Mesendoderm (in vitro differentiated cells): ENCODE data around the gene SPDL1.
"Not testable (repeated sequence)": the region's sequence is repeated elsewhere in the genome, so short reads cannot be mapped to it uniquely, and the experiment has no call there.

Source experiments
- DNase-seq: peaks from one replicate; pipeline ENCODE4 v3.0.0; 2013
- H2AK5ac ChIP-seq: 2 replicates; pipeline ENCODE4 v1.6.1; 2013; ENCODE audit warnings: low read length, inconsistent platforms
- H2BK120ac ChIP-seq: 2 replicates; pipeline ENCODE4 v1.6.1; 2013; ENCODE audit warnings: low read depth, mild to moderate bottlenecking, low read length, moderate library complexity, mixed read lengths
- H2BK15ac ChIP-seq: replicated peaks from 2 replicates; pipeline ENCODE4 v1.6.1; 2013; ENCODE audit warnings: low read depth, mild to moderate bottlenecking, moderate library complexity
- H2BK5ac ChIP-seq: 2 replicates; pipeline ENCODE4 v1.6.1; 2013; ENCODE audit warnings: low read length, inconsistent platforms
- H3K18ac ChIP-seq: 2 replicates; pipeline ENCODE4 v1.6.1; 2013; ENCODE audit warnings: mild to moderate bottlenecking, low read length, mixed read lengths
- H3K23ac ChIP-seq: one replicate; pipeline ENCODE4 v1.6.1; 2013; ENCODE audit warnings: low read length
- H3K27ac ChIP-seq: 2 replicates; pipeline ENCODE4 v1.5.1; 2013; ENCODE audit warnings: low read depth, mild to moderate bottlenecking, inconsistent platforms, low read length, moderate library complexity
- H3K27me3 ChIP-seq: 2 replicates; pipeline ENCODE4 v1.6.1; 2013; ENCODE audit warnings: low read length, control low read depth, mild to moderate bottlenecking, inconsistent platforms; ENCODE audit not compliant: insufficient read depth, poor library complexity
- H3K36me3 ChIP-seq: 2 replicates; pipeline ENCODE4 v1.6.1; 2013; ENCODE audit warnings: low read length, inconsistent platforms; ENCODE audit not compliant: control insufficient read depth, insufficient read depth
- H3K4ac ChIP-seq: one replicate; pipeline ENCODE4 v1.6.1; 2013; ENCODE audit warnings: low read depth, mild to moderate bottlenecking, low read length, moderate library complexity
- H3K4me1 ChIP-seq: 2 replicates; pipeline ENCODE4 v1.6.1; 2013; ENCODE audit warnings: low read depth, low read length, inconsistent platforms; ENCODE audit not compliant: control insufficient read depth
- H3K4me2 ChIP-seq: 2 replicates; pipeline ENCODE4 v1.6.1; 2013; ENCODE audit warnings: low read length
- H3K4me3 ChIP-seq: 2 replicates; pipeline ENCODE4 v1.5.1; 2013; ENCODE audit warnings: mild to moderate bottlenecking, low read length
- H3K56ac ChIP-seq: one replicate; pipeline ENCODE4 v1.6.1; 2013; ENCODE audit warnings: low read length
- H3K79me1 ChIP-seq: 2 replicates; pipeline ENCODE4 v1.6.1; 2013; ENCODE audit warnings: low read length, inconsistent platforms
- H3K79me2 ChIP-seq: 2 replicates; pipeline ENCODE4 v1.6.1; 2013; ENCODE audit warnings: mild to moderate bottlenecking, low read length; ENCODE audit not compliant: control insufficient read depth, insufficient read depth
- H3K9ac ChIP-seq: 2 replicates; pipeline ENCODE4 v1.6.1; 2013; ENCODE audit warnings: low read length, inconsistent platforms
- H4K5ac ChIP-seq: one replicate; pipeline ENCODE4 v1.6.1; 2013; ENCODE audit warnings: low read length
- H4K8ac ChIP-seq: one replicate; pipeline ENCODE4 v1.6.1; 2013; ENCODE audit warnings: low read depth, mild to moderate bottlenecking, control low read depth, low read length, moderate library complexity
- WGBS: extraction: QIAGEN DNeasy Blood & Tissue Kit; methylation state at CpG from one replicate; pipeline ENCODE4 v1.1.7; 2013; ENCODE audit warnings: low lambda C conversion rate, missing lambda C conversion rate; ENCODE audit not compliant: insufficient coverage; ENCODE audit errors: extremely low coverage; 5-methylcytosine and 5-hydroxymethylcytosine counted together

Gene SPDL1

DNA sequence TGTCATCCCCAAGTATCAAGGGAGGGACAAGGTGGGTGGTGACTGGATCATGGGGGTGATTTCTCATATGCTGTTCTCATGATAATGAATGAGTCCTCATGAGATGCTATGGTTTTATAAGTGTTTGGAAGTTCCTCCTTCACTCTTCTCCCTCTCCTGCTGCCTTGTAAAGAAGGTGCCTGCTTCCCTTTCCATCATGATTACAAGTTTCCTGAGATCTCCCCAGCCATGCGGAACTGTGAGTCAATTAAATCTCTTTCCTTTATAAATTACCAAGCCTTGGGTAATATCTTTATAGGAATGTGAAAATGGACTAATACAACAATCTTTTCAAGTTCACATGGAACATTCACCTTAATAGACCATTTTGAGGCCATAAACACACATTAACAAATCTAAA, 32.0 kb downstream of the SPDL1 start:
- Histone ChIP-seq H3K4me2 (no peak overlapping the region), H4K5ac (no peak overlapping the region), H2BK15ac (no peak overlapping the region), H3K36me3 (no peaks in the 10 kb centered on the region), H3K27me3 (no peaks in the 10 kb centered on the region), H3K79me2 (no peaks in the 10 kb centered on the region), H4K8ac (no peak overlapping the region), H2AK5ac (no peak overlapping the region), H3K4ac (no peak overlapping the region), H3K4me1 (no peaks in the 10 kb centered on the region), H3K23ac (no peak overlapping the region), H3K4me3 (no peak overlapping the region), H3K18ac (no peak overlapping the region), H3K56ac (no peak overlapping the region), H2BK5ac (no peak overlapping the region), H3K9ac (no peak overlapping the region), H3K27ac (no peak overlapping the region), H3K79me1 (no peaks in the 10 kb centered on the region), H2BK120ac (no peak overlapping the region)
- DNase-seq, result no peak
- no CpG with 5 or more reads among the region's 1 CpG for WGBS

DNA sequence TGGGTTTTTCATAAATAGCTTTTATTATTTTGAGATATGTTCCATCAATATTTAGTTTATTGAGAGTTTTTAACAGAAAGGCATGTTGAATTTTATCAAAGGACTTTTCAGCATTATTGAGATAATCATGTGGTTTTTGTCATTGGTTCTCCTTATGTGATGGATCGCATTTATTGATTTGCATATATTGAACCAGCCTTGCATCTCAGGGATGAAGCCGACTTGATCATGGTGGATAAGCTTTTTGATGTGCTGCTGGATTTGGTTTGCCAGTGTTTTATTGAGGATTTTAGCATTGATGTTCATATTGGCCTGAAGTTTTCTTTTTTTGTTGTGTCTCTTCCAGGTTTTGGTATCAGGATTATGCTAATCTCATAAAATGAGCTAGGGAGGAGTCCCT, 40.7 kb downstream of the SPDL1 start:
- not testable (repeated sequence) for H3K23ac ChIP-seq, H3K18ac ChIP-seq, H3K4me3 ChIP-seq, H3K56ac ChIP-seq, H3K9ac ChIP-seq, H3K4ac ChIP-seq, H3K4me2 ChIP-seq, H3K79me2 ChIP-seq, H3K27ac ChIP-seq, H3K4me1 ChIP-seq, H2BK5ac ChIP-seq, H4K8ac ChIP-seq, H3K79me1 ChIP-seq, DNase-seq, H4K5ac ChIP-seq, H3K36me3 ChIP-seq, H2BK120ac ChIP-seq, H3K27me3 ChIP-seq, H2AK5ac ChIP-seq, H2BK15ac ChIP-seq
- WGBS, result no CpG with 5 or more reads among the region's 2 CpGs

DNA sequence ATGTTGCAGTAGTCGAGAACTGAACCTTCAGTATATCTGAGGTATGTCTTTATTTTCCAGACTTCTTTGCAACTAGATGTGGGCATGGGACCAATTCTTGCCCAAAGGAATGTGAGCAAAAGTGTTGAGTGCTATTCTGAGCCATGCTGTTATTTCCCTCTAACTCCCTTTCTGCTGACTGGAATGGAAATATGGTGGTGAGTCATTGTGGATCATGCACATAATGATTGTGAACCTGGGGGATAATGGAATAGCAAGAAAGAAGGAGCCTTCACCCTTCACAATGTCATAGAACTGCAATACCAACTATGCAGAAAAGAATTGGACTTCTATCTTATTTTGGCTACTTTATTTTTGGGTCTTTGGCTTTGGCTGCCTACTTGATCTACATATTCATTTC, 43.2 kb downstream of the SPDL1 start:
- Histone ChIP-seq H3K23ac (no peak overlapping the region), H3K4me2 (no peak overlapping the region), H3K79me1 (no peaks in the 10 kb centered on the region), H3K36me3 (no peaks in the 10 kb centered on the region), H3K9ac (no peak overlapping the region), H2BK15ac (no peak overlapping the region), H3K56ac (no peak overlapping the region), H3K27ac (no peak overlapping the region), H2BK120ac (no peak overlapping the region), H3K4ac (no peak overlapping the region), H2BK5ac (no peak overlapping the region), H4K5ac (no peak overlapping the region), H3K79me2 (no peaks in the 10 kb centered on the region), H3K27me3 (no peaks in the 10 kb centered on the region), H3K4me3 (no peak overlapping the region), H4K8ac (no peak overlapping the region), H3K18ac (no peak overlapping the region), H3K4me1 (no peaks in the 10 kb centered on the region), H2AK5ac (no peak overlapping the region)
- DNase-seq, result no peak
- no CpG with 5 or more reads among the region's 1 CpG for WGBS

DNA sequence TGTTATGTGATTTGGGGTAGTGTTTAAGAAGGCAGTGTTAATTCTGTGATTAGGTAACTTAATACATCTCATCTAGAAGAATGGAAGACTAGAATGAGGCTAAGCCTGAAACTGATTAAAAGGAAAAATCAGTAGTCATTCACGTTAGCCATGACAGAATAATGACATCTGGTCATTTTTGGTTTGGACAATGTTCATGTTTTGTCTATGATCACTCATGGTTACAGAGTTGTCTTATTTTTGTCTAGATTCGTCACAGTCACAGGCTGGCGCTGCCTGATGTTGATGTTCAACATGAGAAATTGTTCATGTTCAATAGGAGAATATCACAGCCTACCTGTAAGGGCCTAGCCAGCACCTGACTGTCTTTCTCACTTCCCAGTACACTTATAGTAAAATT, 44.0 kb downstream of the SPDL1 start:
- Histone ChIP-seq H2BK120ac (no peak overlapping the region), H3K27me3 (no peaks in the 10 kb centered on the region), H3K9ac (no peak overlapping the region), H3K4ac (no peak overlapping the region), H3K4me1 (no peaks in the 10 kb centered on the region), H3K27ac (no peak overlapping the region), H4K8ac (no peak overlapping the region), H3K4me3 (no peak overlapping the region), H3K18ac (no peak overlapping the region), H4K5ac (no peak overlapping the region), H2BK5ac (no peak overlapping the region), H3K4me2 (no peak overlapping the region), H2BK15ac (no peak overlapping the region), H3K79me1 (no peaks in the 10 kb centered on the region), H3K56ac (no peak overlapping the region), H3K36me3 (no peaks in the 10 kb centered on the region), H3K23ac (no peak overlapping the region), H3K79me2 (no peaks in the 10 kb centered on the region), H2AK5ac (no peak overlapping the region)
- no peak for DNase-seq
- WGBS, result no CpG with 5 or more reads among the region's 3 CpGs

DNA sequence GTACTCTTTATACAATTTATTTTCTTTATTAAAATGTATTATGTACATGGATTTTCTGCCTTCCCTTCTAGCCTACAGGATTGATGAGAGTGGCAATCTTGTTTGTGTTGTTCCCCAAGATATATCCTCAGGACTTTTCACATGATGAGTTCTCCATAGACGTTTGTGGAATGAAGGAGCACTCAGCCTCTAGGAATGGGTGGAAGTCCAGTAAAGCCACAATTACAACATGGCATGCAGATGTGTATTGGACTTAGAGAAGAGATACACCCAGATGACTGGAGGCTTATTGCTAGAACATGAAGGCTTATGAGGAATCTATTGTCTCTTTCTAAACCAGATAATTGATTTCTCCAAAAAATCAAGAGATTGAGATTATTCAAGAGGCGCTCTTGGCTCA, 45.3 kb downstream of the SPDL1 start:
- H4K8ac ChIP-seq, result no peak overlapping the region
- no peaks in the 10 kb centered on the region for H3K36me3 ChIP-seq
- H3K79me2 ChIP-seq, result no peaks in the 10 kb centered on the region
- no peak overlapping the region for H3K4me3 ChIP-seq
- no peaks in the 10 kb centered on the region for H3K4me1 ChIP-seq
- no peaks in the 10 kb centered on the region for H3K27me3 ChIP-seq
- H2BK5ac ChIP-seq, result no peak overlapping the region
- no peak overlapping the region for H3K4ac ChIP-seq
- no peak overlapping the region for H2AK5ac ChIP-seq
- H3K79me1 ChIP-seq, result no peaks in the 10 kb centered on the region
- DNase-seq, result no peak
- H3K4me2 ChIP-seq, result no peak overlapping the region
- H3K23ac ChIP-seq, result no peak overlapping the region
- no peak overlapping the region for H2BK15ac ChIP-seq
- no peak overlapping the region for H3K18ac ChIP-seq
- no CpG with 5 or more reads among the region's 2 CpGs for WGBS
- no peak overlapping the region for H3K27ac ChIP-seq
- no peak overlapping the region for H3K56ac ChIP-seq
- H3K9ac ChIP-seq, result no peak overlapping the region
- H4K5ac ChIP-seq, result no peak overlapping the region
- H2BK120ac ChIP-seq, result no peak overlapping the region

DNA sequence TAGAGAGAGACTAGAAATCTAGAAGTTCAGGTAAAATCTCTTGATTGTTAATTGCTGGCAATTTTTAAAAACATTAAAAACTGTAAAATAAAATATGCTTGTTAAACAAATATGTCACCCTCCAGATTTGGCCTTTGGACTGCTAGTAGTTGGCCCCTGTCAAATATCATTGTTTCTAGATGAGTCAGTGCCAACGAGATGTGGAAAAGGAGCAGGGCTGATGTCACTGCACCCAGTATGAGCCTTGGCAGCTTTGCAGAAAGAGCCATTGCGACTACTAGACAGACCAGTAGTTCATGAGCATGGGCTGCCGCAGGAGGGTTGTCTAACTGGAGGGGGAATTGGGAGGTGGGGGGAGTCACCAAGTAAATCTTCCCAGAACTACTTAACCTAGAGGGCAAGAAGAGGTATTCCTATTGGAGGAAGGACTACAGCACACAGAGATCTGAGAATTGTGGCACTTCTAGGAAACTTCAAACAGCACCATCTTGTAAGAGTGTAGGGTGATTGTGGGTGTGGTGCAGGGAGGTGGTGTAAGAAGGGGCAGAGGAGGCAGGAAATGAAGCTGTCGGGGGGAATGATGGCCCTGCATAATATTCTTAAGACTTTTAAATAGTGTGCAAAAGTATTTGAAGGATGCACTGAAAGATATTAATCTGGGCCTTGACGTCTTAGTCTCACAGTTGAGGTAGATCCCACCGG, 46.4 kb downstream of the SPDL1 start:
- Histone ChIP-seq H4K8ac (no peak overlapping the region), H3K23ac (no peak overlapping the region), H2BK120ac (no peak overlapping the region), H3K4me2 (no peak overlapping the region), H3K4me3 (no peak overlapping the region), H3K27ac (no peak overlapping the region), H3K27me3 (no peaks in the 10 kb centered on the region), H3K79me2 (no peaks in the 10 kb centered on the region), H3K36me3 (no peaks in the 10 kb centered on the region), H3K4ac (no peak overlapping the region), H2AK5ac (no peak overlapping the region), H3K18ac (no peak overlapping the region), H2BK15ac (no peak overlapping the region), H4K5ac (no peak overlapping the region), H3K56ac (no peak overlapping the region), H3K79me1 (no peaks in the 10 kb centered on the region), H3K9ac (no peak overlapping the region), H3K4me1 (no peaks in the 10 kb centered on the region), H2BK5ac (no peak overlapping the region)
- no CpG with 5 or more reads among the region's 6 CpGs for WGBS
- no peak for DNase-seq
